ENCODE data around the gene DPP9. TPM values are rescaled to one million over a fixed set of nuclear protein-coding genes. Genes with fewer than 3 reads are reported as not detected.

The DPP9 gene
- total and polyA plus RNA-seq, 2 of the 13 experiments (the other 11 are each of a cell fraction or from before 2014, with no cell fraction given) = 8.4 to 25.8 TPM

- TF ChIP-seq ZNF766 (CRISPR knock-in tag; IDR thresholded peaks at IDR 0.05; ENCODE audit: borderline replicate concordance) = no peak
Measured at GRCh38 chr19:4640247-4641000, 83.2 kb downstream of the DPP9 start (continued).

DNA sequence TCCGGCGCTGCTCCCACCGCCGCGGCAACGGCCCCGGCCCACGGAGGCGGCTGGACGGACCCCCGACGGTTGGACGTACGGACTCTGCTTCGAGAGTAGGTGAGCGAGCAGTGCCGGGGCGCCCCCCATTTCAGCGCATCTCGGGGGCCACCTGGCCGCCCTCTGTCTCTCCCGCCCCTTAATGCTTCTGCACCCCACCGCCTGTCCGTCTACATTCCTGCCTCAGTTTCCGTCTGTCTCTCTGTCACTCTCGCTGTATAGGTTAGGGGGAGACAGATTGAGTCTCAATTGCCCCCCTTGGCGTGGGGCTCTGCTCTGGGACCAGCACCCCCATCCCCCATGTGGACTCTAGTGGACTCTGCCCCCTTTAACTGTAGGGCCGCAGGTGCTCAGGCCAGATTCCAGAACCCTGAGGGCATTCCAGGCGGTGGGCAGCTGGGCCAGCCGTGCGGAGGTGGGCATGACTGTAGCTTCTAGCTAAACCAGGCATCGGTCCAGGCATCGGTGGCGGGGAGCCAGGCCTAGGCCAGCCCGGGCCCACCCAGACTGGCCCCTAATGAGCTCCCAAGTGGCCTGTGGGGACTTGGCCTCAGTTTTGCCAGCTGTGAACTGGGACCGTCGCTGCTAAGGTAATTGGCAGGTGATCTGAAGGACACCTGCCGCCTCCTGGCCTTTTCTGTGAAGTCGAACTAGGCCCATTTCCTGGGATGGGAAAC lies 84.0 kb downstream of the DPP9 start:
- in situ Hi-C loops (cut with HindIII; ENCODE audit: extremely low pct_ligation_motif_present, low pct_unique_long_range_greater_than_20kb) (loop anchor here (5.0 kb wide), 1 partner anchor 62 kb away; no protein-coding TSS in a partner anchor), intact Hi-C loops (cut with micrococcal nuclease; ENCODE audit: unreplicated experiment) (no loop called here)
- H3K27ac ChIP-seq (ENCODE audit: extremely low read length, insufficient read depth, low read length) = peak overlapping the region; percentile 90
- DNase-seq (ENCODE audit: low spot score) = peak; percentile 62
- POLR2A ChIA-PET = interaction anchor here (0.9 to 1.4 kb wide), 2 partner anchors 32 to 77 kb away, joined by 3 read pairs; no protein-coding TSS in a partner anchor
- H3K27me3 ChIP-seq (ENCODE audit: control insufficient read depth in 1 of 2, insufficient read depth in 2 of 2, low read length in 2 of 2) = no peaks in the 10 kb centered on the region; a peak in 1 of 5 replicates
- WGBS (ENCODE audit: low lambda C conversion rate) = 3% methylated on average over 16 of the region's 39 CpGs
- peak overlapping the region; percentile 74 for H3K4me2 ChIP-seq (ENCODE audit: low read depth, low read length)
- no peaks in the 10 kb centered on the region for H3K9me3 ChIP-seq (ENCODE audit: low read length)
- ATAC-seq = peak; percentile 51
- peak overlapping the region; percentile 80 to 99 (median 98) for H3K4me3 ChIP-seq (replicated peaks in 1 of 3; ENCODE audit: insufficient read depth in 1 of 3, low read depth in 2 of 3, low read length in 3 of 3)
- H2AFZ ChIP-seq (ENCODE audit: low read length) = no peak overlapping the region
- no peaks in the 10 kb centered on the region for H3K36me3 ChIP-seq (replicated peaks in 1 of 2; ENCODE audit: control insufficient read depth in 1 of 2, insufficient read depth in 2 of 2, low read length in 2 of 2)
- H3K79me2 ChIP-seq (ENCODE audit: insufficient read depth, low read length) = peaks cover 33% of the 10 kb centered on the region
- CTCF ChIA-PET (ENCODE audit: low intra/inter-chr PET ratio, low total read pairs) = no interaction called here
- H3K9ac ChIP-seq (ENCODE audit: insufficient read depth, low read depth, low read length) = peak overlapping the region; percentile 98
- no TSS peak for BruUV-seq (replicated peaks)
- no peak for FAIRE-seq
- H4K20me1 ChIP-seq (ENCODE audit: insufficient read depth, low read length) = peaks cover 9% of the 10 kb centered on the region; the same call in 1 of the 2 replicates
- peaks cover 43% of the 10 kb centered on the region for H3K4me1 ChIP-seq (ENCODE audit: insufficient read depth, low read length)
- TF ChIP-seq RFXAP (CRISPR knock-in tag; IDR thresholded peaks at IDR 0.05; ENCODE audit: borderline replicate concordance) (0 out of 2 replicates have a peak, but pooled peaks have one; percentile 9), TBX3 (IDR thresholded peaks at IDR 0.05; ENCODE audit: borderline replicate concordance) (no peak), GLMP (CRISPR knock-in tag; IDR thresholded peaks at IDR 0.05; ENCODE audit: borderline replicate concordance) (no peak), PHF20 (CRISPR knock-in tag; IDR thresholded peaks at IDR 0.05) (no peak), AKAP8 (CRISPR knock-in tag; IDR thresholded peaks at IDR 0.05) (no peak), HNF4A (CRISPR knock-in tag; IDR thresholded peaks at IDR 0.05) (peak; percentile 84), POLR2A (IDR thresholded peaks at IDR 0.05; ENCODE audit: insufficient read depth in 1 of 2, low read depth in 2 of 2, low read length in 2 of 2) (peak; percentile 15 to 49; a peak in 2 of 4 replicates), BRCA1 (CRISPR knock-in tag; IDR thresholded peaks at IDR 0.05) (no peak), IKZF4 (CRISPR knock-in tag; IDR thresholded peaks at IDR 0.05; ENCODE audit: borderline replicate concordance, low read depth, not compliant biosample characterization) (no peak), KLF16 (CRISPR knock-in tag; IDR thresholded peaks at IDR 0.05) (0 out of 4 replicates have a peak, but pooled peaks of 1 of the 2 experiments have one; percentile 37), ZKSCAN5 (CRISPR knock-in tag; IDR thresholded peaks at IDR 0.05) (0 out of 2 replicates have a peak, but pooled peaks have one; percentile 36)
- TF ChIP-seq, protein P1, sequence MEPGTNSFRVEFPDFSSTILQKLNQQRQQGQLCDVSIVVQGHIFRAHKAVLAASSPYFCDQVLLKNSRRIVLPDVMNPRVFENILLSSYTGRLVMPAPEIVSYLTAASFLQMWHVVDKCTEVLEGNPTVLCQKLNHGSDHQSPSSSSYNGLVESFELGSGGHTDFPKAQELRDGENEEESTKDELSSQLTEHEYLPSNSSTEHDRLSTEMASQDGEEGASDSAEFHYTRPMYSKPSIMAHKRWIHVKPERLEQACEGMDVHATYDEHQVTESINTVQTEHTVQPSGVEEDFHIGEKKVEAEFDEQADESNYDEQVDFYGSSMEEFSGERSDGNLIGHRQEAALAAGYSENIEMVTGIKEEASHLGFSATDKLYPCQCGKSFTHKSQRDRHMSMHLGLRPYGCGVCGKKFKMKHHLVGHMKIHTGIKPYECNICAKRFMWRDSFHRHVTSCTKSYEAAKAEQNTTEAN (CRISPR knock-in tag; conservative IDR thresholded peaks at IDR 0.05) = 0 out of 2 replicates have a peak, but pooled peaks have one; percentile 16
- TF ChIP-seq, protein P2, sequence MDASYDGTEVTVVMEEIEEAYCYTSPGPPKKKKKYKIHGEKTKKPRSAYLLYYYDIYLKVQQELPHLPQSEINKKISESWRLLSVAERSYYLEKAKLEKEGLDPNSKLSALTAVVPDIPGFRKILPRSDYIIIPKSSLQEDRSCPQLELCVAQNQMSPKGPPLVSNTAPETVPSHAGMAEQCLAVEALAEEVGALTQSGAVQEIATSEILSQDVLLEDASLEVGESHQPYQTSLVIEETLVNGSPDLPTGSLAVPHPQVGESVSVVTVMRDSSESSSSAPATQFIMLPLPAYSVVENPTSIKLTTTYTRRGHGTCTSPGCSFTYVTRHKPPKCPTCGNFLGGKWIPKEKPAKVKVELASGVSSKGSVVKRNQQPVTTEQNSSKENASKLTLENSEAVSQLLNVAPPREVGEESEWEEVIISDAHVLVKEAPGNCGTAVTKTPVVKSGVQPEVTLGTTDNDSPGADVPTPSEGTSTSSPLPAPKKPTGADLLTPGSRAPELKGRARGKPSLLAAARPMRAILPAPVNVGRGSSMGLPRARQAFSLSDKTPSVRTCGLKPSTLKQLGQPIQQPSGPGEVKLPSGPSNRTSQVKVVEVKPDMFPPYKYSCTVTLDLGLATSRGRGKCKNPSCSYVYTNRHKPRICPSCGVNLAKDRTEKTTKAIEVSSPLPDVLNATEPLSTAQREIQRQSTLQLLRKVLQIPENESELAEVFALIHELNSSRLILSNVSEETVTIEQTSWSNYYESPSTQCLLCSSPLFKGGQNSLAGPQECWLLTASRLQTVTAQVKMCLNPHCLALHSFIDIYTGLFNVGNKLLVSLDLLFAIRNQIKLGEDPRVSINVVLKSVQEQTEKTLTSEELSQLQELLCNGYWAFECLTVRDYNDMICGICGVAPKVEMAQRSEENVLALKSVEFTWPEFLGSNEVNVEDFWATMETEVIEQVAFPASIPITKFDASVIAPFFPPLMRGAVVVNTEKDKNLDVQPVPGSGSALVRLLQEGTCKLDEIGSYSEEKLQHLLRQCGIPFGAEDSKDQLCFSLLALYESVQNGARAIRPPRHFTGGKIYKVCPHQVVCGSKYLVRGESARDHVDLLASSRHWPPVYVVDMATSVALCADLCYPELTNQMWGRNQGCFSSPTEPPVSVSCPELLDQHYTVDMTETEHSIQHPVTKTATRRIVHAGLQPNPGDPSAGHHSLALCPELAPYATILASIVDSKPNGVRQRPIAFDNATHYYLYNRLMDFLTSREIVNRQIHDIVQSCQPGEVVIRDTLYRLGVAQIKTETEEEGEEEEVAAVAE (CRISPR knock-in tag; IDR thresholded peaks at IDR 0.05; ENCODE audit: borderline replicate concordance) = no peak
